GM21360 (cell line): ENCODE results near the gene KLHDC3.
"Not testable (repeated sequence)": the region's sequence is repeated elsewhere in the genome, so short reads cannot be mapped to it uniquely, and the experiment has no call there.

ENCODE experiments used
- ATAC-seq: cut with Tn5 transposase; IDR thresholded peaks from one replicate; pipeline ENCODE4 v1.9.1; 2021; ENCODE audit warnings: mild to moderate bottlenecking, moderate library complexity; ENCODE audit not compliant: unreplicated experiment

The KLHDC3 gene

DNA sequence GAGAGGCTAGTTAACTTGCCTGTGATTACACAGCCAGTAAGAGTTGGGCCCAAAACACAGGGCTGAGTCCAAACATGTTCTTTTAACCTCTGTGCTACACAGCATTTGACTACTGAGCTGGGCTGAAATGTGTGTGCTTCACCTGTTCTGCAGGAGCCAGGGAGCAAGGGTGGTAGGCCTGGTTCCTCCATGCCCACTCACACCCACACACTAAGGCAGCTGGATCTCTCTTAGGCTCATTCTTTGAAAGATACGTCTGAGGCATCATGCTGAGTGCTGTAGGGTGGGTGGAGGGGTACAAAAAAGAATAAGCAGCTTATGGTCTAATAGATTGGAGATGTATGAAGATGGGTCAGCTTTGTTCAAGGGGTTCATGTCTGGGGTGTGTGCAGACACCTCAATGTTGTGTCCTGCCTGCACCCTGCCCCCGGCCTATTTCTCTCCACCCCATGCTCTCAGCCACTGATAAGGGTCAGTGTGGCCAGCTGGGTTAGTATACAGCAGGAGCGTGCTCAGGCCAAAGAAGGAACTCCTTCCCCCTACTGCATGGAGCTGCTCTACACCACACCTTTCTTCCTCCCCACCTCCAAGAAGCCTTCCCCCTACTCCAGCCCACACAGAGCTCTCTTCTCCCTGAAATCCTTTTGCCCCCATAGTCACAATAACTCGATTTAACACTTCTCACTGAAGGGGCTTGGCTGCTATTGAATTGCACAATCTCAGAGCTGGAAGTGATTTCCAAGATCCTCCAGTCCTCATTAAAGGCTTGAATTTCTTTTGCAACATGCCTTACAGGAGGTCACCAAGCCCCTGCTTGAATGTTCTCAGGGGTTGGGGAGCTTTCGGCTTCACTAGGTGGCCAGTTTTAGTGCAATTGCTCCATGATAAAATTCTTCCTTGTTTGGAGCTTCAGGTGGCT lies 26.3 kb upstream of the KLHDC3 start:
- ATAC-seq: no peak

DNA sequence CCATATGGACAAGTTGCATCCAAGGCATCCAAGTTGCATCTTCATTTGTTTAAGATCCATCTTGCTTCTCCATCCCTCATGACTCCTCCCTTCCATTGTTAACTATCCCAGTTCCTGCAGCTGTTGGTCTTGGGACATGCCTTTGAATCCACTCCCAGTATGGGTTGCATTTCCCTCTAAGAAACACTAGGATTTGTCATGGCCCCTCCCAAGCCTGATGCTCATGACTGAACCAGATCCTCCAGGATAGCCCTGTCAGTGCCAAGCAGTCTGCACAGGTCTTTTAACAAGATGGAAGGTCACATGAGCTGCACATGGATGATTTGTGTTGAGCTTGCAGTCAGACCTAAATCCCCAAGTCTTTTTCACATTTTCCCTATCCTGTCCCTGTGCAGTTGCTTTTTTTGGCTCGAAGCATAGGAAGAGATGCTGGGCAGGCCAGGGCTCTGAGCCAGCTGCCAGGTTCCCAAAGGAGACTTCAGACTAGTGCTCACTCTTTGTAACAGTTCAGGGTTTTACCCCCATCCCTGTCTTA lies 25.5 kb upstream of the KLHDC3 start:
- no peak for ATAC-seq

DNA sequence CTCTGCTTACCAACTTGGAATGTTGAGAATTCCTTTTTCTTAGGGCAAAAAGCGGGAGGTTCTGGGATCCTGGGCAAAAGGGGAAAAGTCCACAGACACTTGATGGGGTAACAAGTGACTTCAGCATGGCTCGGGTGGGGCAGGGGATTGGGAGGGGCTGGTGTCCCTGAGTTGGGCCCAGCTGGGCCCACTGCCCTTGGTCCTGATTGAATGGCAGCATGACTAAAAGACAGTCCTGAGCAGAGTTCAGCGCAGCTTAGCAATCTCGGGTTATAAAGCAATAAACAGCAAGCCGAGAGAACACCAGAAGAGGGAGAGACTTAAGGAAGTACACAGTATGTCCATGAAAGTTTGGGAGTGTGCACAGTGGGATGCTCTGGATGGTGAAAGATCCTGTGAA lies 24.1 kb upstream of the KLHDC3 start:
- ATAC-seq: no peak

GRCh38 chr6:42993445-42993844 lies 20.6 kb upstream of the KLHDC3 start:
- no peak for ATAC-seq

DNA sequence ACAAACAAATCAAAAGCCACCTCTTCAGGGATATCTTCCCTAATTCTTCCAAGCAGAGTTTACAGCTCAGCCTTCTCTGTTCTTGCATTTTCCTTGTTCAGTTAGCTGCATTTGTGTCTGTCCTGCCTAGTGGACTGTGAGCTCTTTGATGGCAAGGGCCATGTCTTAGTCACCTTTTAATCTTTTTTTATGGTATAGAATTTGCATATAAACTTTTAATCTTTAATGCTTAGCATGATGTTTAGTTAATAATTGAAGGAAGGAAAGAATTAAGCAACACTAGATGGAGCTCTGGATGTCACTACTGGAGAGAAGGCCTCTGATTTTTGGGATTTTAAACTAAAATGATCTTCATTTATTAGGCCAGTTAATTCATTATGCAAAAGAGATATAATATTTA lies 17.5 kb upstream of the KLHDC3 start:
- no peak for ATAC-seq

- not testable (repeated sequence) for ATAC-seq
Measured at GRCh38 chr6:42998205-42998604, 15.8 kb upstream of the KLHDC3 start.

DNA sequence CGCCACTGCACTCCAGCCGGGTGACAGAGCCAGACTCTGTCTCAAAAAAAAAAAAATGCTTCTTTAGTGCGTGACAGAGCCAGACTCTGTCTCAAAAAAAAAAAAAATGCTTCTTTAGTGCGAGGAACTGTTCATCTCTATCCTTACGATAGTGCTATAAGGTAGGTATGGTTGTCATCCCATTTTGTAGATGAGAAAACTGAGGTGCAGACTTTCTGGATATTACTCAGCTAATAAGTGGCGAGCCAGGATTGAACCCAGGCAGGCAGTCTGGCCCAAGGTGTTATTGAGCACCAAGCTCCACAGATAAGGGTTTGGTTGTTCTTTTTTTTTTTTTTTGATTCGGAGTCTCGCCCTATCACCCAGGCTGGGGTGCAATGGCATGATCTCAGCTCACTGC lies 12.2 kb upstream of the KLHDC3 start:
- no peak for ATAC-seq

DNA sequence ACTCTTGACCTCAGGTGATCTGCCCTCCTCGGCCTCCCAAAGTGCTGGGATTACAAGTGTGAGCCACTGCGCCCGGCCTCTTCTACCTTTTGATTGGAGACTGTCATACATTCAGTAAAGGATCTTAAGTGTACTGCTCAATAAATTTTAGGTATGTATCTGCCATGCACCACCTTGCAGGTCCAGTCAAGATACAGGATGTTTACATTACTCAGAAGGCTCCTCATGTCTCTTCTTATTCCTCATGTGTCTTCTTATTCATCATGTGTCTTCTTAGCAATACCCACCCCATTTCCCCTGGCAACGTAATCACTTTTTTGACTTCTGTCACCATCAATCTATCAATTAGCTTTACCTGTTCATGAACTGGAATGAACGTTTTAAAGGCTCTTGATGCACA lies 8.2 kb upstream of the KLHDC3 start:
- no peak for ATAC-seq

DNA sequence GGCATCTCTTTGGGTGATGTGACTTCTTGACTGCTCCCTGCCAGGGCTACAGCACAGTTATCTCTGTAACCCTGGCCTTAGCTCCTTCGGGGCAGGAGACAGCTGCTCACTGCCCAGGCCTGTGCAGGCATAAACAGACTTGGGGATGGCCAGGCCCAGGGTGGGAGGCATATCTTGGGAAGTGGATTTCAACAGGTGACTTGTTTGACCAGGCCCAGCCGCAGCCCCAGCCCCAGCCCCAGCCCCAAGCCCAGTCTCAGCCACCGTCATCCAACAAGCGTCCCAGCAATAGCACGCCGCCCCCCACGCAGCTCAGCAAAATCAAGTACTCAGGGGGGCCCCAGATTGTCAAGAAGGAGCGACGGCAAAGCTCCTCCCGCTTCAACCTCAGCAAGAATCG lies 7.8 kb upstream of the KLHDC3 start:
- no peak for ATAC-seq

- ATAC-seq: no peak
Measured at GRCh38 chr6:43007126-43007525, 6.9 kb upstream of the KLHDC3 start.

- no peak for ATAC-seq
Measured at GRCh38 chr6:43009124-43009523, 4.9 kb upstream of the KLHDC3 start.

DNA sequence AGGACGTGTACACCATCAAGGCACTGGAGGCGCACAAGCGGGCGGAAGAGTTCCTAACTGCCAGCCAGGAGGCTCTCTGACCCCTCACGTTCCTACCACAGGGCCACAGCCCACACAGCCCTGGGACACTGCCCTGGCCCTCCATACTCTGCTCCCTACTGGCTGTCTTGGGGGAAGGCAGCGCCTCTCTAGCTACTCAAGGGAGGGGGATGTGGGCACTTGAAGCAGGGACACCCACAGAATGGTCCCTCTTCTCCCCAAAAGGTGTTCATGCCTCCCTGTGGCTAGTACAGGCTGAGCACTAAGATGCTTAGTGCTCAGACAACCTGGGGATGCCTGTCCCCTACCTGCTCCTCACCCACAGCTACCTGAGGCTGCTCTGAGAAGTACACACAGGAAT lies 2.8 kb upstream of the KLHDC3 start:
- ATAC-seq: no peak

DNA sequence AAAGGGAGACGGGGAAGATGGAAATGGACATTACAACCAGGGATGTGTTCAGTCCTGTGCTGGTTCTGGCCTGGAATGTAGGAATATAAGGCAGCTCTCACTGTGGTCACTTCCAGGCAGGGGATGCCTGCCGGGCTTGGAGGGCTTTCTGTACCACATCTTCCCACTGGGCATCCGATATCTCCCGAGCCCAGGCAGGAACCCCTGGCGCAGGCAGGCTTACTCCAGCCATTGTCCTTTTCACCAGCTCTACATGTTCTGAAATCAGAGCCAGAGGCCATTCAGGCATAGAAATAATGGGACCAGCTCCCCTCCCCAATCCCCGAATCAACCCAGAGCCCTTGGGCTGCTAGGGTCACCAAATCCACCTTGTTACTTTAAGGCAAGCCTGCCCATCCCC lies 1.7 kb upstream of the KLHDC3 start:
- no peak for ATAC-seq

DNA sequence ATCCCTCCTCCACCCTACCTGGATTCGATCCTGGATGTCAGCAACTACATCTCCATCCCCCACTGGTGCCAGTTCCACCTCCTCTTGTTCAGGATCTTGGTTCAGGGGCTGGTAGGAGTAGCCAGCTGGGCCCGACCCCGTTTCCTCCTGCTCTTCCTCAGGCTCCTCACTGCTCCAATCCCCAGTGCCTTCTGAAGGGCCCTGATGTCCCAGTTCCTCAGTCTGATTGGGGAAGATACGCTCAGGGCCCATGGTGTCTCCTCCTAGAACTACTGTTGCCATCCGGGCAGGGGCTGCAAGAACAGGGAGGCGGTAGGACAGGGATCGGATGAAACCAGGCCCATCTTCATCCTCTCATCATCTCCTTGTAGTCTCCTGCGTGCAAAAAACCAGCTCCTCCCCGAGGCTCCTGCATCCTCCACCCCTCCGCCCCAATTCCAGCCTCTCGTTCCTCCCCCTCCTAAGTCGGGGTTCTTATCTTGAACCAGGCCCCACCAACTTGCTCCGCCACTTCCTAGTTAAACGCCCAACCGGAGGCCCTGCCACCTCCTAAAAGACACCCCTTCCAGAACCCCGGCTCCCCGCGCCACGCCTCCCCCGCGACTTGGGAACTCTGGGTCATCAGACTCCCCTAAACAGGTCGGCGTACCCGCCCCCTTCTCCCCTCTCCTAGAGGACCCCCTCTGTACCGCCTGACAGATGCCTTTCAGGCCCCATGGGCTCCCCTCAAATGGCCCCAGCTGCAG lies 779 bp upstream of the KLHDC3 start:
- peak; percentile 21 for ATAC-seq

DNA sequence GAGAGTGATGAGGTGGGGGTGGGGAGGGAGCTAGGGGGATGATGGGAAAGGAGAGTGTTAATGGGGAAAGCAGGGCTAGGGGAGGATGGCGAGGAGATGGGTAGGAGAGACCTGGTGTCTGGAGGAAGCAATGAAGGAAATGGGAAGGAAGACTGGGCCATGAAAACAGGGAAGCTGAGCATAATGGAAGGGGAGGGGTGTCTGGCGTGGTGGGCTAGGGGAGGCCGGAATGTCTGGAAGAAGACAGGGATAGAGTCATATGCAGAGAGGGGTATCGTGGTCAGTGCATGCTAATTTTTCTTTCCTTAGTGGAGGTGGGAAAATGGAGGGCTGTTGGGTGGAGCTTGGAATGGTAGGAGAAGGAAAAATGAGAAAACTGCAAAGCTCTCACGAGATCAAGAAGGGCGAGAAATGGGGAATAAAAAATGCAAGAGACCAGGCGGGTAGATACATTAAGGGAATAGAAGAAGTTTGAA lies 423 bp downstream of the KLHDC3 start:
- no peak for ATAC-seq

GRCh38 chr6:43016176-43016942 lies 2.3 kb downstream of the KLHDC3 start:
- no peak for ATAC-seq

DNA sequence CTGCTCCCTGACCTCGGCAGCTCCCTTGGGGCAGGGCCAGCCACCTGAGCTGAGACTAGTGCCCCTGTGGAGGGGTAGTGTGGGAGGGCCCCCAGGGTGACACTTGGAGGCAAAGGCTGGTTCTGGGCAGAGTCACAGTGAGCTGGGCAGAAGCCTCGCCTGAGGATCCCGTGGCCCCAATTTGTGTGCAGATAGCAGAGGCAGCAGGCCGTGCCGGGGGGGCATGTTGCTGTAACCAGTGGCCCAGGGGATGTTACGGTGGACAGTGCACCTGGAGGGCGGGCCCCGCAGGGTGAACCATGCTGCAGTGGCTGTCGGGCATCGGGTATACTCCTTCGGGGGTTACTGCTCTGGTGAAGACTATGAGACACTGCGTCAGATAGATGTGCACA lies 2.9 kb downstream of the KLHDC3 start:
- no peak for ATAC-seq

- no peak for ATAC-seq
Measured at GRCh38 chr6:43019152-43019551, 5.1 kb downstream of the KLHDC3 start.

- ATAC-seq: no peak
Measured at GRCh38 chr6:43020052-43020705, 6.1 kb downstream of the KLHDC3 start.

DNA sequence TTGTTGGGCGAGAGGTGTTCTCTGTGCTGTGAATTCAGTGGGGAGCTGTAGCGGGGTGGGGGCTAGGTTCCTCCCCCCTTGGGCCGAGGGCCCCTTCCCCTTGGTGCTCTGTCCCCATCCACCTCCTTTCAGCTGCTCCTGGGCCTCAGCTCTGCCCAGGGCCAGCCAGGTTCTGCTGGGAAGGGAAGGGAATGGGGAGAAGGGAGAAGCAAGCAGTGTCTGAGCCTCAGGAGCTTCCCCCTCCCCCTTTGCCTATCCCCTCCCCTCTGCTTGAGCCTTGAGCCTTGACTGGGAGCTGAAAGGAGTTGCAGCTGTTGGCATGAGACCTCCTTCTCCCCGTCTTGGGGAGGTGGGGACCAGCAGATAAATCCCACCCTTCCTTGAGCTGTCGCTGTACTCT lies 6.8 kb downstream of the KLHDC3 start:
- no peak for ATAC-seq
